Hematopoietic multipotent progenitor cell treated with erythropoietin and hydrocortisone succinate and interleukin-3 and kit ligand, for 6 days (in vitro differentiated cells): ENCODE data around the gene TRO.

Experiments used
- DNase-seq: peaks from one replicate; pipeline ENCODE4 v3.0.0-alpha.2; 2015

Gene TRO

GRCh38 chrX:54977387-54977786 is 56.8 kb downstream of the TRO start:
- DNase-seq, result no peak

GRCh38 chrX:54978448-54978847 is 57.8 kb downstream of the TRO start:
- DNase-seq, result no peak

GRCh38 chrX:54979432-54979831 is 58.8 kb downstream of the TRO start:
- no peak for DNase-seq

- no peak for DNase-seq
These were observed 59.7 kb downstream of the TRO start for GRCh38 chrX:54980334-54980733.
